Fibroblast of lung (primary cell): ENCODE data around the gene DCDC2. TPM values are rescaled to one million over a fixed set of nuclear protein-coding genes. Genes with fewer than 3 reads are reported as not detected.

ENCODE experiments used
- DNase-seq, 2 donors: peaks; one replicate each; pipeline versions ENCODE4 v3.0.0 to v3.0.0-alpha.2; 2010; ENCODE audit warnings: low read depth in 2 of 2
- H2AFZ ChIP-seq: 2 replicates; pipeline ENCODE4 v1.5.1; 2012; ENCODE audit warnings: low read length, control low read depth, inconsistent platforms
- H3K27ac ChIP-seq: 2 replicates; pipeline ENCODE4 v1.5.1; 2011; ENCODE audit warnings: low read length, control low read depth; ENCODE audit not compliant: insufficient read depth
- H3K27me3 ChIP-seq: 2 replicates; pipeline ENCODE4 v1.5.1; 2011; ENCODE audit warnings: mild to moderate bottlenecking, low read length; ENCODE audit not compliant: control insufficient read depth, insufficient read depth
- H3K36me3 ChIP-seq: 2 replicates; pipeline ENCODE4 v1.5.1; 2011; ENCODE audit warnings: low read length; ENCODE audit not compliant: control insufficient read depth, insufficient read depth
- H3K4me1 ChIP-seq: 2 replicates; pipeline ENCODE4 v1.5.1; 2011; ENCODE audit warnings: low read length; ENCODE audit not compliant: control insufficient read depth, insufficient read depth; ENCODE audit errors: extremely low read depth
- H3K4me2 ChIP-seq: 2 replicates; pipeline ENCODE4 v1.5.1; 2011; ENCODE audit warnings: low read length, control low read depth; ENCODE audit not compliant: insufficient read depth; ENCODE audit errors: extremely low read depth
- H3K4me3 ChIP-seq, 4 experiments: fragments of 200-600 bp in 1 of 4; sonication (generic) in 1 of 4; replicated peaks in 1 of 4; 2 replicates each; pipeline ENCODE4 v1.5.1; 2011 to 2016; ENCODE audit warnings: low read length in 4 of 4, low read depth in 3 of 4, mild to moderate bottlenecking in 3 of 4, control low read depth in 2 of 4, inconsistent platforms in 1 of 4, mixed read lengths in 1 of 4; ENCODE audit not compliant: insufficient read depth in 1 of 4; ENCODE audit errors: control extremely low read depth in 1 of 4
- H3K79me2 ChIP-seq: 2 replicates; pipeline ENCODE4 v1.5.1; 2012; ENCODE audit warnings: mild to moderate bottlenecking, low read length, inconsistent platforms; ENCODE audit not compliant: control insufficient read depth, insufficient read depth
- H3K9ac ChIP-seq: 2 replicates; pipeline ENCODE4 v1.5.1; 2011; ENCODE audit warnings: mild to moderate bottlenecking, low read length, control low read depth; ENCODE audit not compliant: insufficient read depth
- H3K9me3 ChIP-seq: 2 replicates; pipeline ENCODE4 v1.5.1; 2012; ENCODE audit warnings: low read depth, low read length; ENCODE audit not compliant: control insufficient read depth, insufficient read depth
- H4K20me1 ChIP-seq: 2 replicates; pipeline ENCODE4 v1.5.1; 2011; ENCODE audit warnings: low read length; ENCODE audit not compliant: control insufficient read depth, insufficient read depth; ENCODE audit errors: extremely low read depth
- CTCF ChIP-seq, 2 donors: IDR thresholded peaks in 1 of 2; conservative IDR thresholded peaks in 1 of 2; 1 replicate in 1 of 2; 2 replicates in 1 of 2; pipeline ENCODE4 v1.5.1; 2011 to 2012; ENCODE audit warnings: low read length in 2 of 2, control low read depth in 1 of 2, inconsistent platforms in 1 of 2, low read depth in 1 of 2, mild to moderate bottlenecking in 1 of 2
- EZH2 ChIP-seq: IDR thresholded peaks from 2 replicates; pipeline ENCODE4 v1.5.1; 2012; ENCODE audit warnings: low read length, control low read depth, mild to moderate bottlenecking; ENCODE audit errors: missing control alignments
- polyA plus RNA-seq, 2 donors: library from polyadenylated mRNA; depleted of rRNA in 1 of 2; stranded (reverse) in 1 of 2; unstranded in 1 of 2; fragments of >200 nt; gene quantifications; 2 replicates each; pipeline ENCODE4 v1.2.1, GENCODE V29; 2011 to 2012; ENCODE audit warnings: missing spikeins in 1 of 2
- total RNA-seq: library from RNA; depleted of rRNA; stranded (reverse); fragments of >200 nt; gene quantifications from 2 replicates; pipeline ENCODE4 v1.2.1, GENCODE V29; 2014

Gene DCDC2
- total and polyA plus RNA-seq, 2 donors (not counting 1 experiment from before 2014, with no cell fraction given), result 0.01 TPM; not detected in 1

GRCh38 chr6:24325978-24326377, 31.9 kb downstream of the DCDC2 start:
- no peak for TF ChIP-seq EZH2
- no peak for TF ChIP-seq CTCF (conservative IDR thresholded peaks at IDR 0.05 in 1 of 2, IDR thresholded peaks at IDR 0.05 in 1 of 2; ENCODE audit: low read depth in 1 of 2, low read length in 2 of 2)
- no peaks in the 10 kb centered on the region for H3K79me2 ChIP-seq
- H3K9ac ChIP-seq, result no peak overlapping the region
- H2AFZ ChIP-seq, result no peak overlapping the region
- H3K27me3 ChIP-seq, result no peaks in the 10 kb centered on the region
- no peak overlapping the region for H3K4me2 ChIP-seq
- H3K9me3 ChIP-seq, result no peaks in the 10 kb centered on the region
- no peaks in the 10 kb centered on the region for H3K4me1 ChIP-seq
- H3K4me3 ChIP-seq, result no peak overlapping the region
- no peaks in the 10 kb centered on the region for H4K20me1 ChIP-seq
- H3K27ac ChIP-seq, result no peak overlapping the region
- no peak for DNase-seq
- H3K36me3 ChIP-seq, result no peaks in the 10 kb centered on the region

GRCh38 chr6:24324617-24325016, 33.2 kb downstream of the DCDC2 start:
- no peak overlapping the region for H3K27ac ChIP-seq
- no peaks in the 10 kb centered on the region for H3K36me3 ChIP-seq
- no peak overlapping the region for H3K4me2 ChIP-seq
- no peaks in the 10 kb centered on the region for H3K27me3 ChIP-seq
- H3K4me3 ChIP-seq, result no peak overlapping the region
- no peaks in the 10 kb centered on the region for H4K20me1 ChIP-seq
- H3K79me2 ChIP-seq, result no peaks in the 10 kb centered on the region
- no peak overlapping the region for H3K9ac ChIP-seq
- no peak overlapping the region for H2AFZ ChIP-seq
- no peak for TF ChIP-seq CTCF (conservative IDR thresholded peaks at IDR 0.05 in 1 of 2, IDR thresholded peaks at IDR 0.05 in 1 of 2; ENCODE audit: low read depth in 1 of 2, low read length in 2 of 2)
- TF ChIP-seq EZH2, result no peak
- H3K9me3 ChIP-seq, result no peaks in the 10 kb centered on the region
- no peak for DNase-seq
- H3K4me1 ChIP-seq, result no peaks in the 10 kb centered on the region

GRCh38 chr6:24323632-24324337, 34.1 kb downstream of the DCDC2 start:
- Histone ChIP-seq H4K20me1 (no peaks in the 10 kb centered on the region), H3K79me2 (no peaks in the 10 kb centered on the region), H2AFZ (no peak overlapping the region), H3K9me3 (no peaks in the 10 kb centered on the region), H3K27me3 (no peaks in the 10 kb centered on the region), H3K27ac (no peak overlapping the region), H3K4me3 (no peak overlapping the region), H3K36me3 (no peaks in the 10 kb centered on the region), H3K4me1 (no peaks in the 10 kb centered on the region), H3K4me2 (no peak overlapping the region), H3K9ac (no peak overlapping the region)
- DNase-seq, result peak in 1 of 2 donors; percentile 87
- TF ChIP-seq EZH2, result no peak
- TF ChIP-seq CTCF (conservative IDR thresholded peaks at IDR 0.05 in 1 of 2, IDR thresholded peaks at IDR 0.05 in 1 of 2; ENCODE audit: low read depth in 1 of 2, low read length in 2 of 2), result no peak
